ENCODE results near the gene MAN2A2.

Gene MAN2A2

GRCh38 chr15:90947577-90948357 is 44.7 kb downstream of the MAN2A2 start:
- FAIRE-seq, result no peak

GRCh38 chr15:90948506-90948905 is 45.4 kb downstream of the MAN2A2 start:
- no peak for FAIRE-seq

- no peak for FAIRE-seq
These were observed 47.0 kb downstream of the MAN2A2 start for GRCh38 chr15:90949979-90950675.

- FAIRE-seq, result no peak
These were observed 47.6 kb downstream of the MAN2A2 start for GRCh38 chr15:90950676-90951075.

GRCh38 chr15:90952901-90953677 is 50.0 kb downstream of the MAN2A2 start:
- no peak for FAIRE-seq

- no peak for FAIRE-seq
These were observed 51.0 kb downstream of the MAN2A2 start for GRCh38 chr15:90953947-90954711.

- FAIRE-seq, result peak; percentile 87
These were observed 51.9 kb downstream of the MAN2A2 start, which contains the start of gene RCCD1 for GRCh38 chr15:90954712-90955623. Gene RCCD1 (plus strand): TSS chr15:90954884. CDS start chr15:90956735, 1,851 bp downstream.

GRCh38 chr15:90955624-90956273 is 52.6 kb downstream of the MAN2A2 start:
- FAIRE-seq, result no peak

GRCh38 chr15:90956274-90957030 is 53.4 kb downstream of the MAN2A2 start:
- FAIRE-seq, result no peak

- FAIRE-seq, result no peak
These were observed 54.1 kb downstream of the MAN2A2 start for GRCh38 chr15:90957031-90957790.

- no peak for FAIRE-seq
These were observed 54.7 kb downstream of the MAN2A2 start for GRCh38 chr15:90957791-90958190.

GRCh38 chr15:90959028-90959595 is 56.0 kb downstream of the MAN2A2 start:
- no peak for FAIRE-seq

GRCh38 chr15:90959894-90960293 is 56.8 kb downstream of the MAN2A2 start:
- FAIRE-seq, result no peak

- no peak for FAIRE-seq
These were observed 57.4 kb downstream of the MAN2A2 start for GRCh38 chr15:90960298-90961091.

GRCh38 chr15:90962021-90962420 is 58.9 kb downstream of the MAN2A2 start:
- FAIRE-seq, result no peak

- FAIRE-seq, result no peak
These were observed 63.2 kb downstream of the MAN2A2 start for GRCh38 chr15:90966262-90966661.

GRCh38 chr15:90967206-90967605 is 64.1 kb downstream of the MAN2A2 start:
- FAIRE-seq, result no peak

- FAIRE-seq, result no peak
These were observed 65.3 kb downstream of the MAN2A2 start for GRCh38 chr15:90968434-90968833.

All from islet of Langerhans (tissue), 1 donor.